Loucy (cell line): ENCODE measurements around the gene PICK1.

Source experiments
- H2AFZ ChIP-seq: fragments of 200-600 bp; sonication (generic); 2 replicates; pipeline ENCODE4 v1.6.0; 2016; ENCODE audit warnings: antibody characterized with exemption, mild to moderate bottlenecking, low read length, moderate library complexity
- H3F3A ChIP-seq: fragments of 200-600 bp; 2 replicates; pipeline ENCODE4 v1.6.0; 2016; ENCODE audit warnings: antibody characterized with exemption, low read depth, mild to moderate bottlenecking
- H3K27me3 ChIP-seq: fragments of 200-600 bp; sonication (generic); 2 replicates; pipeline ENCODE4 v1.6.1; 2014; ENCODE audit warnings: low read length, mild to moderate bottlenecking; ENCODE audit not compliant: insufficient read depth, poor library complexity, severe bottlenecking
- H3K36me3 ChIP-seq: fragments of 200-600 bp; sonication (generic); 2 replicates; pipeline ENCODE4 v1.6.1; 2016; ENCODE audit warnings: low read length; ENCODE audit not compliant: insufficient read depth
- H3K4me1 ChIP-seq: fragments of 200-600 bp; sonication (generic); 2 replicates; pipeline ENCODE4 v1.5.1; 2014; ENCODE audit warnings: low read length, mild to moderate bottlenecking; ENCODE audit not compliant: insufficient read depth, poor library complexity, severe bottlenecking
- H3K4me2 ChIP-seq: fragments of 200-600 bp; sonication (generic); 2 replicates; pipeline ENCODE4 v1.6.0; 2014; ENCODE audit warnings: antibody characterized with exemption, low read length, low read depth, mild to moderate bottlenecking; ENCODE audit not compliant: poor library complexity, severe bottlenecking
- H3K4me3 ChIP-seq: fragments of 200-600 bp; sonication (generic); 2 replicates; pipeline ENCODE4 v1.5.1; 2014; ENCODE audit warnings: low read length, mild to moderate bottlenecking, mixed read lengths; ENCODE audit not compliant: poor library complexity, severe bottlenecking
- H3K79me2 ChIP-seq: fragments of 200-600 bp; sonication (generic); 2 replicates; pipeline ENCODE4 v1.6.1; 2014; ENCODE audit warnings: low read length; ENCODE audit not compliant: insufficient read depth
- H3K9ac ChIP-seq: fragments of 200-600 bp; sonication (generic); 2 replicates; pipeline ENCODE4 v1.6.0; 2014; ENCODE audit warnings: mild to moderate bottlenecking, low read depth, low read length, moderate library complexity; ENCODE audit not compliant: poor library complexity, severe bottlenecking
- H3K9me2 ChIP-seq: fragments of 200-600 bp; sonication (generic); replicated peaks from 2 replicates; pipeline ENCODE4 v1.6.1; 2016; ENCODE audit warnings: low read depth, low read length, mixed read lengths
- H3K9me3 ChIP-seq: fragments of 200-600 bp; sonication (generic); 2 replicates; pipeline ENCODE4 v1.6.1; 2014; ENCODE audit warnings: mild to moderate bottlenecking, antibody characterized with exemption, low read length, low read depth; ENCODE audit not compliant: insufficient read depth
- H4K20me1 ChIP-seq: fragments of 200-600 bp; sonication (generic); 2 replicates; pipeline ENCODE4 v1.6.0; 2014; ENCODE audit warnings: antibody characterized with exemption, low read length, mild to moderate bottlenecking; ENCODE audit not compliant: insufficient read depth, poor library complexity, severe bottlenecking
- CTCF ChIP-seq: fragments of 200-600 bp; sonication (generic); conservative IDR thresholded peaks from 2 replicates; pipeline ENCODE4 v1.5.1; 2014; ENCODE audit warnings: mild to moderate bottlenecking, antibody characterized with exemption, low read length
- EZH2phosphoT487 ChIP-seq: fragments of 200-600 bp; IDR thresholded peaks from 2 replicates; pipeline ENCODE4 v1.6.1; 2018; ENCODE audit warnings: antibody characterized with exemption, mild to moderate bottlenecking, moderate library complexity, borderline replicate concordance

Gene PICK1

GRCh38 chr22:38038426-38038825, 18.8 kb upstream of the PICK1 start:
- no peaks in the 10 kb centered on the region for H3K36me3 ChIP-seq
- no peaks in the 10 kb centered on the region for H4K20me1 ChIP-seq
- H2AFZ ChIP-seq = no peak overlapping the region
- H3K9me2 ChIP-seq = no peaks in the 10 kb centered on the region
- TF ChIP-seq CTCF (no peak), EZH2phosphoT487 (no peak)
- H3K4me2 ChIP-seq = no peak overlapping the region
- no peaks in the 10 kb centered on the region for H3K9me3 ChIP-seq
- no peaks in the 10 kb centered on the region for H3K79me2 ChIP-seq
- no peak overlapping the region for H3K4me3 ChIP-seq
- peaks cover 14% of the 10 kb centered on the region for H3K4me1 ChIP-seq
- H3K9ac ChIP-seq = no peak overlapping the region
- no peaks in the 10 kb centered on the region for H3K27me3 ChIP-seq
- H3F3A ChIP-seq = no peaks in the 10 kb centered on the region

- H3K4me2 ChIP-seq = no peak overlapping the region
- no peaks in the 10 kb centered on the region for H4K20me1 ChIP-seq
- TF ChIP-seq EZH2phosphoT487 (no peak), CTCF (no peak)
- H3K4me3 ChIP-seq = no peak overlapping the region
- peaks cover 14% of the 10 kb centered on the region for H3K4me1 ChIP-seq
- H3K27me3 ChIP-seq = no peaks in the 10 kb centered on the region
- H3K9ac ChIP-seq = no peak overlapping the region
- H2AFZ ChIP-seq = no peak overlapping the region
- H3K9me2 ChIP-seq = no peaks in the 10 kb centered on the region
- no peaks in the 10 kb centered on the region for H3K36me3 ChIP-seq
- H3F3A ChIP-seq = no peaks in the 10 kb centered on the region
- H3K9me3 ChIP-seq = no peaks in the 10 kb centered on the region
- no peaks in the 10 kb centered on the region for H3K79me2 ChIP-seq
Measured at GRCh38 chr22:38038890-38039812, 18.1 kb upstream of the PICK1 start.

- H3K9me2 ChIP-seq = no peaks in the 10 kb centered on the region
- no peaks in the 10 kb centered on the region for H4K20me1 ChIP-seq
- H3K79me2 ChIP-seq = no peaks in the 10 kb centered on the region
- H2AFZ ChIP-seq = no peak overlapping the region
- peak overlapping the region; percentile 17 for H3K4me2 ChIP-seq
- H3K9ac ChIP-seq = no peak overlapping the region
- H3K27me3 ChIP-seq = no peaks in the 10 kb centered on the region
- TF ChIP-seq CTCF (no peak), EZH2phosphoT487 (no peak)
- no peaks in the 10 kb centered on the region for H3K36me3 ChIP-seq
- H3K4me3 ChIP-seq = no peak overlapping the region
- H3K4me1 ChIP-seq = peaks cover 14% of the 10 kb centered on the region
- H3F3A ChIP-seq = no peaks in the 10 kb centered on the region
- H3K9me3 ChIP-seq = no peaks in the 10 kb centered on the region
Measured at GRCh38 chr22:38040953-38041759, 16.0 kb upstream of the PICK1 start.
